Smooth muscle cell (in vitro differentiated cells): ENCODE data around the gene ANK2. TPM values are rescaled to one million over a fixed set of nuclear protein-coding genes. Genes with fewer than 3 reads are reported as not detected.
A peak's percentile ranks its signal among the peaks of the same experiment; 100 is the strongest.

Experiments used
- DNase-seq: peaks from one replicate; lab custom pipeline; 2025; ENCODE audit not compliant: unreplicated experiment; lab: John Stamatoyannopoulos, UW
- H2AFZ ChIP-seq: fragments of 200-600 bp; sonication (generic); 2 replicates; pipeline ENCODE4 v1.6.0; 2016; ENCODE audit warnings: antibody characterized with exemption, low read depth, mild to moderate bottlenecking
- H3F3A ChIP-seq: fragments of 200-600 bp; sonication (generic); 2 replicates; pipeline ENCODE4 v1.6.0; 2017; ENCODE audit warnings: antibody characterized with exemption, low read depth
- H3K27ac ChIP-seq: fragments of 200-600 bp; sonication (generic); 2 replicates; pipeline ENCODE4 v1.5.1; 2016; ENCODE audit warnings: low read depth, mild to moderate bottlenecking
- H3K27me3 ChIP-seq: fragments of 200-600 bp; sonication (generic); 2 replicates; pipeline ENCODE4 v1.6.1; 2016; ENCODE audit warnings: low read depth, mild to moderate bottlenecking
- H3K36me3 ChIP-seq: fragments of 200-600 bp; sonication (generic); 2 replicates; pipeline ENCODE4 v1.5.1; 2016; ENCODE audit warnings: low read depth
- H3K4me1 ChIP-seq: fragments of 200-600 bp; sonication (generic); 2 replicates; pipeline ENCODE4 v1.5.1; 2016; ENCODE audit warnings: low read depth
- H3K4me2 ChIP-seq: fragments of 200-600 bp; sonication (generic); 2 replicates; pipeline ENCODE4 v1.6.0; 2016; ENCODE audit warnings: mild to moderate bottlenecking
- H3K4me3 ChIP-seq: fragments of 200-600 bp; sonication (generic); 2 replicates; pipeline ENCODE4 v1.5.1; 2016; ENCODE audit warnings: mild to moderate bottlenecking
- H3K79me2 ChIP-seq: fragments of 200-600 bp; sonication (generic); 2 replicates; pipeline ENCODE4 v1.6.0; 2016; ENCODE audit warnings: low read depth, mild to moderate bottlenecking
- H3K9ac ChIP-seq: fragments of 200-600 bp; sonication (generic); 2 replicates; pipeline ENCODE4 v1.6.0; 2016; ENCODE audit warnings: low read depth
- H3K9me3 ChIP-seq: fragments of 200-600 bp; sonication (generic); replicated peaks from 2 replicates; pipeline ENCODE4 v1.5.1; 2016; ENCODE audit warnings: low read depth
- H4K20me1 ChIP-seq: fragments of 200-600 bp; sonication (generic); 2 replicates; pipeline ENCODE4 v1.6.0; 2016; ENCODE audit warnings: low read depth
- WGBS: methylation state at CpG from one replicate; pipeline ENCODE4 v1.1.7; 2016; ENCODE audit warnings: low lambda C conversion rate; 5-methylcytosine and 5-hydroxymethylcytosine counted together
- polyA plus RNA-seq: library from polyadenylated mRNA; unstranded; fragments of >200 nt; fragmentation: Nextera tagmentation; extraction: Ambion mirVana; gene quantifications from 2 replicates; pipeline ENCODE4 v1.2.1, GENCODE V29; 2016
- total RNA-seq: library from RNA; depleted of rRNA; stranded (reverse); fragments of >200 nt; gene quantifications from 2 replicates; pipeline ENCODE4 v1.2.3, GENCODE V29; 2014
- TF ChIP-seq, protein P1 (sequence below): fragments of 200-600 bp; sonication (generic); IDR thresholded peaks from 2 replicates; pipeline ENCODE4 v1.5.1; 2017; ENCODE audit warnings: borderline replicate concordance, mild to moderate bottlenecking, antibody characterized with exemption; ENCODE audit not compliant: insufficient read depth, poor library complexity, severe bottlenecking

Gene ANK2
- total and polyA plus RNA-seq, 2 experiments from 2014 or later: 2.2 to 8.1 TPM

DNA sequence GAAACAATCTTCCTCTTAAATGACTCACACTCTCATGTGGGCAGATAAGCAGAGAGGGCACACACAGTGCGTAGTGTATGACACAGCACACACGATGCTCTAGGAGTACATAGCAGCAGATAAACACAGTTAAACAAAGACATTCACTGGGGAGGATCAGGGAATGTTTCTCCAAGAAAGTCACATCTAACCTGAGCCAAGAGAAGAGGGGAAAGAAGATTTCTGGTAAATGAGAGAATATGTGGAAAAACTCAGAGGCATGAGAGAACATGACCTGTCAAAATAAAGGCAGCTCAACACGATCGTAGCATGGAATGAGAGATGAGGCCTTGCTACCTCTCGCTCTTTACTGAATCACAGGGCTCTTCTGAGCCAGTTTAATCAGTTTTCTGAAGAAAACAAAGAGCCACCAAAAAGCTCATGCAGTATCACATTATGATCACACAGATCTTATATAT is 251.0 kb downstream of the ANK2 start:
- H4K20me1 ChIP-seq: no peaks in the 10 kb centered on the region
- no peaks in the 10 kb centered on the region for H3F3A ChIP-seq
- TF ChIP-seq, protein P1, sequence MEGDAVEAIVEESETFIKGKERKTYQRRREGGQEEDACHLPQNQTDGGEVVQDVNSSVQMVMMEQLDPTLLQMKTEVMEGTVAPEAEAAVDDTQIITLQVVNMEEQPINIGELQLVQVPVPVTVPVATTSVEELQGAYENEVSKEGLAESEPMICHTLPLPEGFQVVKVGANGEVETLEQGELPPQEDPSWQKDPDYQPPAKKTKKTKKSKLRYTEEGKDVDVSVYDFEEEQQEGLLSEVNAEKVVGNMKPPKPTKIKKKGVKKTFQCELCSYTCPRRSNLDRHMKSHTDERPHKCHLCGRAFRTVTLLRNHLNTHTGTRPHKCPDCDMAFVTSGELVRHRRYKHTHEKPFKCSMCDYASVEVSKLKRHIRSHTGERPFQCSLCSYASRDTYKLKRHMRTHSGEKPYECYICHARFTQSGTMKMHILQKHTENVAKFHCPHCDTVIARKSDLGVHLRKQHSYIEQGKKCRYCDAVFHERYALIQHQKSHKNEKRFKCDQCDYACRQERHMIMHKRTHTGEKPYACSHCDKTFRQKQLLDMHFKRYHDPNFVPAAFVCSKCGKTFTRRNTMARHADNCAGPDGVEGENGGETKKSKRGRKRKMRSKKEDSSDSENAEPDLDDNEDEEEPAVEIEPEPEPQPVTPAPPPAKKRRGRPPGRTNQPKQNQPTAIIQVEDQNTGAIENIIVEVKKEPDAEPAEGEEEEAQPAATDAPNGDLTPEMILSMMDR: no peak
- WGBS: 72% methylated on average over 5 of the region's 5 CpGs
- H3K36me3 ChIP-seq: no peaks in the 10 kb centered on the region
- no peak overlapping the region for H3K4me2 ChIP-seq
- no peak overlapping the region for H3K4me3 ChIP-seq
- no peaks in the 10 kb centered on the region for H3K9me3 ChIP-seq
- no peaks in the 10 kb centered on the region for H3K79me2 ChIP-seq
- H3K27ac ChIP-seq: peak overlapping the region; percentile 81
- no peak for DNase-seq
- no peak overlapping the region for H2AFZ ChIP-seq
- peaks cover 4% of the 10 kb centered on the region for H3K4me1 ChIP-seq
- H3K9ac ChIP-seq: peak overlapping the region; percentile 75
- no peaks in the 10 kb centered on the region for H3K27me3 ChIP-seq

DNA sequence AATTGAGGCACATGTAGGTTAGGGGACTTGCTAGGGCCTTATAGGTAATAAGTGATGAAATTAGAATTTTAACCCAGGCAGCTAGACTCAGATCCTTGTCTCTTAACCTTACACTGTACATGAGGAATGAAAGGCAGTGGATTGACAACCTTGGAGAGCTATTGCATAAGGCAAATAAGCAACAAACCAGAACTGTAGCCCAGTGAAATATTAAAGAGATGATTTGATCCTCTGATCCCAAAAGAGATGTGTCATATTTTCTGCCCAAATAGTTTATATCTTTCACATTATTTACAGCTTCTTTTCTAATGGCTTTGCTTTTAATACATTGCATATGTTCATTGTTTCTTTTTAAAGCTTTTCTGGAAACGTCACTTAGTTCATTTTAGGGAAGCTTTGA is 252.6 kb downstream of the ANK2 start:
- TF ChIP-seq, protein P1: no peak
- Histone ChIP-seq H3K79me2 (no peaks in the 10 kb centered on the region), H3K36me3 (no peaks in the 10 kb centered on the region), H3K4me3 (no peak overlapping the region), H3K27me3 (no peaks in the 10 kb centered on the region), H3K4me1 (no peaks in the 10 kb centered on the region), H3K27ac (no peak overlapping the region), H3K4me2 (no peak overlapping the region), H3K9me3 (no peaks in the 10 kb centered on the region), H3K9ac (no peak overlapping the region), H2AFZ (no peak overlapping the region), H4K20me1 (no peaks in the 10 kb centered on the region), H3F3A (no peaks in the 10 kb centered on the region)
- no peak for DNase-seq
- 97% methylated on average over 1 of the region's 1 CpG for WGBS

DNA sequence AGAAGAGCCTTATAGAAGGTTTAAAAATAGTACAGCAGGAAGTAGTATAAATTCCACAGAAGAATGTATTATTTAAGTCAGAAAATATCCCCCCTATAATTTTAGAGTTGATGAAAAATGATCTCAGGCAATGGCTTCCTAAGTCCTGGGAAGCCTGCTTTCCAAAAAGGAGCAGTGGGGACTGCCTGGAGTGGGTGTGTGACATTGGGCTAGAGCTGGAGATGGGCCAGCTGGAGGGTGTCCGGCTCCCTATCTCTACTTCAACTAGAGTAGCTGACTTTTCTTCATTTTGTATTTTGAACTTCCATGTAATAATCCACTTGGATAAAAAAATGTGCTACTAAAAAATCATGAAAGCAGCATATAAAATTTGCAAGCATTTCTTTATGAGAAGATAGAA is 253.9 kb downstream of the ANK2 start:
- H3K4me1 ChIP-seq: no peaks in the 10 kb centered on the region
- H3K27me3 ChIP-seq: no peaks in the 10 kb centered on the region
- no peak overlapping the region for H3K9ac ChIP-seq
- H3K36me3 ChIP-seq: no peaks in the 10 kb centered on the region
- H3K9me3 ChIP-seq: no peaks in the 10 kb centered on the region
- no peak overlapping the region for H3K4me2 ChIP-seq
- WGBS: 94% methylated on average over 1 of the region's 1 CpG
- H3K4me3 ChIP-seq: no peak overlapping the region
- DNase-seq: no peak
- no peaks in the 10 kb centered on the region for H3F3A ChIP-seq
- no peaks in the 10 kb centered on the region for H3K79me2 ChIP-seq
- TF ChIP-seq, protein P1: no peak
- H2AFZ ChIP-seq: no peak overlapping the region
- no peaks in the 10 kb centered on the region for H4K20me1 ChIP-seq
- H3K27ac ChIP-seq: no peak overlapping the region

DNA sequence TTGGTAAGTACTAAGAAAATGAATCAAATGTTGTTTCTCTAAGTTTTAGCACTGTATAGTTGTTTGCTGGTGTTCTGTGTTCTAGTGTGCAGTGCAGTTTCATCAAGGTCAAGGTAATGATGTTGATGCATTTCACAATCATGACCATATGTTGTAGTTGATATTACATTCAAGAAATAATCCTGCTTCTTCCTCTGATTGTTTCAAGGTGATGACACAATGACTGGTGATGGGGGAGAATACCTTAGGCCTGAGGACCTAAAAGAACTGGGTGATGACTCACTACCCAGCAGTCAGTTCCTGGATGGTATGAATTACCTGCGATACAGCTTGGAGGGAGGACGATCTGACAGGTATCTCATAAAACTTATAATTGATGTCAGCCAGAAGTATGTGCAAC is 261.6 kb downstream of the ANK2 start:
- DNase-seq: no peak
- Histone ChIP-seq H2AFZ (no peak overlapping the region), H3K36me3 (no peaks in the 10 kb centered on the region), H3K79me2 (no peaks in the 10 kb centered on the region), H3K4me1 (no peaks in the 10 kb centered on the region), H3F3A (no peaks in the 10 kb centered on the region), H3K27me3 (no peaks in the 10 kb centered on the region), H3K9ac (no peak overlapping the region), H3K4me2 (no peak overlapping the region), H3K27ac (no peak overlapping the region), H4K20me1 (no peaks in the 10 kb centered on the region), H3K4me3 (no peak overlapping the region), H3K9me3 (no peaks in the 10 kb centered on the region)
- WGBS: 82% methylated on average over 2 of the region's 2 CpGs
- TF ChIP-seq, protein P1: no peak
